Activated naive CD4-positive, alpha-beta T cell treated with anti-CD3 and anti-CD28 coated beads, Interleukin-2, amount 10 ng/mL, durations not matched to agents 5 hours and 36 hours (primary cell): ENCODE measurements around the gene STIL. TPM values are rescaled to one million over a fixed set of nuclear protein-coding genes. Genes with fewer than 3 reads are reported as not detected.

ENCODE experiments used
- total RNA-seq, 2 experiments: library from RNA; stranded (reverse); gene quantifications; one replicate each; pipeline ENCODE4 v1.2.3, GENCODE V29; 2021

Gene STIL
- total RNA-seq, result 10 to 100 TPM; 31.1 to 33.2 TPM

GRCh38 chr1:47313915-47314664 is at the start of gene STIL:
TSS of gene STIL (minus strand) at chr1:47314147. CDS start at chr1:47310319, 3,828 bp downstream.

GRCh38 chr1:47333578-47333921 is 19.6 kb upstream of the STIL start, which contains the start of gene CMPK1:
TSS of gene CMPK1 (plus strand) at chr1:47333790. CDS start at chr1:47333946, 156 bp downstream.

GRCh38 chr1:47232187-47232874 is 81.6 kb downstream of the STIL start, which contains the start of gene TAL1:
TSS of gene TAL1 (minus strand) at chr1:47232225. CDS start at chr1:47225888, 6,337 bp downstream.

Other genes starting within 250 kb of the STIL start
- gene CYP4Z1, start 246.9 kb downstream of the STIL start, total RNA-seq, result not detected
- not detected for gene CYP4A22, start 176.7 kb downstream of the STIL start, total RNA-seq
- not detected for gene PDZK1IP1, start 124.1 kb downstream of the STIL start, total RNA-seq
- gene TAL1, start 81.9 kb downstream of the STIL start, total RNA-seq, result not detected
- 100 to 1,000 TPM in 1 of 2 experiments, 10 to 100 TPM in 1; 99.5 to 102 TPM for gene CMPK1, start 19.6 kb upstream of the STIL start, total RNA-seq
- gene FOXE3, start 102.1 kb upstream of the STIL start, total RNA-seq, result not detected
- gene FOXD2, start 123.9 kb upstream of the STIL start, total RNA-seq, result under 1 TPM; 0.20 to 0.36 TPM